HT1080 (cell line): ENCODE results near the gene SLC66A1. TPM values are rescaled to one million over a fixed set of nuclear protein-coding genes. Genes with fewer than 3 reads are reported as not detected.
A peak's percentile ranks its signal among the peaks of the same experiment; 100 is the strongest.

Source experiments
- DNase-seq: peaks from one replicate; pipeline ENCODE4 v3.0.0-alpha.2; 2015; ENCODE audit warnings: low read depth
- total RNA-seq: library from RNA; depleted of rRNA; stranded (reverse); fragments of >200 nt; shearing (Covaris generic); gene quantifications from 2 replicates; pipeline ENCODE4 v1.2.3, GENCODE V29; 2014

SLC66A1 gene
- total RNA-seq, 1 experiment from 2014 or later = 26.9 TPM

DNA sequence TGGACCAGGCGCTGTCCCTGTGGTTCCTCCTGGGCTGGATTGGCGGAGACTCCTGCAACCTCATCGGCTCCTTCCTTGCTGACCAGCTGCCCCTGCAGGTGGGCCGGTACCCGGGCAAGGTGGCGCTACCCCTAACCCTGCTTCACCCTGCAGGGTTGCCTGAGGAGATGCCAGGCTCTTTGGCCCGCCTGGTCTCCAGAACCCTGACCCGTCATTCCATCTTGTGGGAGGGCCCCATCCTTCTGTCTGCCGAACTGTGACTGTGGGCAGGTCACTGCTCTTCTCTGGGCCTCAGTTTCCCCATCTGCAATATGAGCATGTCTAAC is 12.5 kb downstream of the SLC66A1 start:
- DNase-seq = no peak

DNA sequence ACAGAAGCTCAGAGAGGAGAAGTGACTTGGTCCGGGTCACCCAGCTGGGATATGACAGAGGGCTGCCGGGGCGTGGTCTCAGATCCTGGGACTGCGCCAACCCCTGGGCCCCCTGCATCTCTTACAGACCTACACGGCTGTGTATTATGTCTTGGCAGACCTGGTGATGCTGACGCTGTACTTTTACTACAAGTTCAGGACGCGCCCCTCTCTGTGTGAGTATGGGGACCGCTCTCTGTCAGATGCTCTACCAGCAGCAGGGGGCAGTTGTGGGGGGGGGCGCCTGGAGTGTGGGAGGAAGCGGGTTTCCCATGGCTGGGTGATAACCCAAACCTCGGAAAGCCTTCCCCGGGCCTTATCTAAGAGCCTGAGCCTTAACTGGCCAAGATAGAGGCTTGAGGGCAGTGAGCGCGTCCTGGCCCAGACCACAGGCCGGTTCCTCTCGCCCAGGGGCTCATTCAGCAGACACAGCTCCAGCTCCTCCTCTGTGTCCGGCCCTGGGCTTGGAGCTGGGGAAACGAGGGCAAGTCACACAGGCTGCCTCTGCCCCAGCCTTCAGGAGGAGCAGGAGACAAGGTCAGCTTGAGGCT is 13.3 kb downstream of the SLC66A1 start:
- no peak for DNase-seq

DNA sequence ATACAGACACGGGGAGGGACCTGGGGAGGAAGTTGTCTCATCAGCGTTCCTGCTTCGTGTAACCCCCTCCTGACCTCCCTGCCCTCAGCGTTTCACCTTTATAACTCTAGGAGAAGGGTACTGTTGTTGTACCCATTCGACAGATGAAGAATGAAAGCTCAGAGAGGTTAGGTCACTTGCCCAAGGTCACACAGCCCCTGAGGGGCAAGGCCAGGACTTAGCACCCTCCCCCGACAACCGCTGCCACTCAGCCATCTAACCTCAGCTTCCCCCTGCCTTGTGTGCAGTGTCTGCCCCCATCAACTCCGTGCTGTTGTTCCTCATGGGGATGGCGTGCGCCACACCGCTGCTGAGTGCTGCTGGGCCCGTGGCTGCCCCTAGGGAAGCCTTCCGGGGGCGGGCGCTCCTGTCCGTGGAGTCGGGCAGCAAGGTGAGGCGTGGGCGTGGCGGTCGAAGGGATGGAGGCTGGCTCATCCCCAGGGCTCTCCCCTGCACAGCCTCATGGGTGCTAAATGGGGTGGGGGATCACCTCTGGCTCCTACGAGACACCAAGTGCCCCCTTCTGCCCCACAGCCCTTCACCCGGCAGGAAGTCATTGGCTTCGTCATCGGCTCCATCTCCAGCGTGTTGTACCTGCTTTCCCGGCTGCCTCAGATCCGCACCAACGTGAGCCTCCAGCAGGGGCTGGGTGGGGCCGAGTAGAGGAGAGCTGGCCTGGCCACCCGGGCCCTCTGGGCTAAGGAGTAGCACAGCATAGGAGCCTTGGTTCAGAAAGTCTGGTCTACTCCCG is 14.0 kb downstream of the SLC66A1 start:
- no peak for DNase-seq

DNA sequence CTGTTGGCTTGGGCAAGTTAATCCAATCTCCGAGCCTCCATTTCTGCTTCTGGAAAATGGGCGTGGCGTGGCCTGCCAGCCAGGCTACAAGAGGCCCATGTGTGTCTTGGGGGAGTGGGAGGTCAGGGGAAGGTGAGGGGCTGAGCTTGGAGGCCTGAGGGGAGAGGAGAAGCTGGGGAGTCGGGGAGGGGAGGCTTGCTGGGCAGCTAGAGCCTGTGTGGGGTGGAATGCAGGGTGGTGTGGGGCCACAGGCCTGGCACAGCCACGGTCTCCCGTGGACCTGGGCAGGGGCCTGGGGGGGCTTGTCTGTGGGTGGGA is 14.6 kb downstream of the SLC66A1 start:
- DNase-seq = no peak

DNA sequence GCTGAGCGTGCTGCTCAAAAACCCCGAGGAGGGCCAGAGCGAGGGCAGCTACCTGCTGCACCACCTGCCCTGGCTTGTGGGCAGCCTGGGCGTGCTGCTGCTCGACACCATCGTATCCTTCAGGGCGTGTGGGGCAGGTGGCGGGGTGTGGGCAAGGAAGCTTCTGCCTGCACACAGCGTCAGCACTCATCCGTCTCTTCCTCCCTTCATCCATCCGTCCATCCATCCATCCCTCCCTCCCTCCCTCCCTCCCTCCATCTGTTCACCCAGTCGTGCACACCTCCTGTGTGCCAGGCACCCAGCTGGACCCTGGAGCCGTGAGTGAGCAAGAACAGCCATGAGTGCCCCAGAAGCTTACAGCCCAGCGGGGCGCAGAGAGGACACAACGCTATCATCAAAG is 15.2 kb downstream of the SLC66A1 start:
- no peak for DNase-seq

DNA sequence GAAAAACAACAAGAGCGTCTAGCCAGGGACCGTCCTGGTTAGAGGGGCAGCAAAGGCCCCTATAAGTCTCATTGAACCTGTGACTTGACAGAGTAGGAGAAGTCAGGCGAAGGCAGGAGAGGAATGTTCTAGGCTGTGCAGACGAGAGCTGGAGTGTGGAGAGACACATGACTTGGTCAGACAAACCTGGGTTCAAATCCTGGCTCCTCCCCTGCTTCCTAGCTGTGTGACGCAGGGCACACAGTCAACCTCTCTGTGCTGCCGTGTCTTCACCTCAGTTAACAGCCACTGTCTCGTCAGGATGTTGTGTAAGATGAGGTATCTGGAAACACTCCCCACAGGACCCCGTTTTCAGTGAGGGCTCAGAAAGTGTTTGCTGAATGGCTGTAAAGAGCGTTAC is 15.6 kb downstream of the SLC66A1 start:
- no peak for DNase-seq

DNA sequence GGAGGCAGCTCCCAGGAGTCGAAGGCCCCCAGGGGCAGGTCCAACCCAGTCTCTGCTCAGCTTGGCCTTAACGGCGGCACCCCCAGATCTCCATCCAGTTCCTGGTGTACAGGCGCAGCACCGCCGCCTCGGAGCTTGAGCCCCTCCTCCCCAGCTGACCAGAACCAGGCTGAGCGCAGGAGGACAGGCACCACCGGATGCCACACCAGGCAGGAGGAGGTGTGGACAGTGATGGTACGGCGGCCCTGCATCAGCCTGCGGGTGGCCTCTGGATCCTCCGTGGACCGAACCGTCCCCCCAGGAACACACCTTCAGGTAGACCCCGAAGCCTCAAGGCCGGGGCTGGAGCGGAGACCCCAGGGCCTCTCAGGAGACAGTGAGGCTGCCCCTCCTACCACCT is 16.4 kb downstream of the SLC66A1 start:
- DNase-seq = no peak

DNA sequence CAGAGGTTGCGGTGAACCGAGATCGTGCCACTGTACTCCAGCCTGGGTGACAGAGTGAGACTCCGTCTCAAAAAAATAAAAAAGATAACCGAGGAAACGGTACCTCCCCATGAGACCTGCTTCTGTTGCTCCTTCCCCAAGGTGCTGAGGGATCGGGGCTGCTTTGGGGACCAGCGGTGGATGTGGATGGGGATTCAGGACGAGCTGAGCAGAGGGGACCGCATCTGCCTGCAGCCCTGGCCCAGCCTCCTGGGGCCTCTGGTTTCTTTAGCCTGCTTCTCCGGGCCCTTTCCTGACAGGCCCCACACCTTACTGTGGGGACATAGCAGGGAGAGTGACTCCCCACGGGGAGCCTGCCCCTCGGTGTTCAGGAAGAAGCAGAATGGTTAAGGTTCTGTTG is 17.1 kb downstream of the SLC66A1 start:
- DNase-seq = no peak

DNA sequence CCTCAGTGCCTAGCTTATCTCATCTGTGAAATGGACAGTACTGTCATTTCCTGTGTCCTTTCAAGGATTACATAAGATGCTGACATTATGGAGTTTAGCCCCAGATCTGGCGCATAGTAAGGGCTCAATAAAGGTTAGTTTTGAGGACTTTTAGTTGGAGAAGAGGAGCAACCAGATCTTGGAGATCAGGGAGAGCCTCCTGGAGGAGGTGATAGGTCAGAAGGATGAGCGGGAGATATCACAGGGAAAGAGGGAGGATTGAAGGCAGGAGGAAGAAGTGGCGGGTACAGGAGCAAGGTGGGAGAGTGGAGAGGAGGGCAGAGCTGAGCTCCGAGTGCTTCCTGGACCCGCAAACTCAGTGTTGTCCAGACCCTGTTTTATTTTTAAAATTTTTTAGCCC is 17.5 kb downstream of the SLC66A1 start:
- no peak for DNase-seq

DNA sequence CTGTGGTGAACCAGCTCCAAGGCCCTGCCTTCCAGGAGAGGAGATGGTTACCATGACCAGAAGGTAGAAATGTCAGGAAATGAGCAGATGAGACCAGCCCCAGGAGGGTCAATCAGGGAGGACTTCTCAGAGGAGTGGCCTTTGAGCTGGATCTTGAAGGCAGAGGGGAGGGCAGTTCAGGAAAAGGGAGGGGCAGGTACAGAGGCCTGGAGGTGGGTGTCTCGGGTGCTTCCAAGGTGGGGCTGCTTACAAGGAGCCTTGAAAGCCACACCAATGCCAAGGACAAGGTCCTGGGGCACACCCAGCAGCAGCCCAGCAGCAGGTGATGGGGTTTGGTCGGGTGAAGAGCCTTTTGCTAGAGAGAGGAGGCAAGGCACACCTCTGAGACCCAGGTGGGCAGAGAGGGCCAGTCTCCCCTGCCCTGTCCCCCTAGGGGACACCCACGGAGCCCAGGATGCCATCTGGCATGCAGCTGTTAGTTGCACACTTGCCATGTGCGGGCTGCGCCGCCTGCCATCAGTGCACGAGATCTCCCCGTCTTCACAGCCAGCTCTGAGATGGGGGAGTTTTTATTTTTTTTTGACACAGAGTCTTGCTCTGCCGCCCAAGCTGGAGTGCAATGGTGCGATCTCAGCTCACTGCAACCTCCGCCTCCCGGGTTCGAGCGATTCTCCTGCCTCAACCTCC is 18.5 kb downstream of the SLC66A1 start:
- no peak for DNase-seq

DNA sequence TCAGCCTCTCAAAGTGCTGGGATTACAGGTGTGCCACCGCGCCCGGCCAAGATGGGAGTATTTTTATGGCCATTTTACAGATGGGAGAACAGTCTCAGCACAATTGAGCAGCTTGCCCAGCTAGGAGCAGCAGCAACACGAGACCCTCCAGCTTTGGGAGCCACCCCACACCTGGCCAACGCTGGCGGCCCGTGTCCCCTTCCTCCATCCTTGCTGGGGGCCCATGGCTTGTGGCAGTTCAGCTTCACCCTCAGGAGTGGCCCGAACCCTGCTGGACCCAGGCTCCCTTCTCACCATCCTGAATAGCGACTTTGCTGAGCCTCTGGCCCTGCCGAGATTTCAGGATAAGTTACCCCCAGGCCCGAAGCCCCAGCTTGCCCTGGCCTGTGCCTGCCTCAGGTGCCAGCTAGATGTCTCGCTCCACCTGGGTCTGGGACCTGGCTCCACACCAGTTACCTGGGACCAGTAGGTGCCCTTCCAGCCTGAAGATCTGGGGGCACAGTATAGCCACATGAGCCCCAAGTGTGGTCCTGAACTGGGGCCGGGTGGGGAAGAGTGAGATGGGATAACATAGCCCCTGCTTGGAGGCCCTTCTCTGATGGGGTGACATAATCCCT is 19.2 kb downstream of the SLC66A1 start:
- no peak for DNase-seq

DNA sequence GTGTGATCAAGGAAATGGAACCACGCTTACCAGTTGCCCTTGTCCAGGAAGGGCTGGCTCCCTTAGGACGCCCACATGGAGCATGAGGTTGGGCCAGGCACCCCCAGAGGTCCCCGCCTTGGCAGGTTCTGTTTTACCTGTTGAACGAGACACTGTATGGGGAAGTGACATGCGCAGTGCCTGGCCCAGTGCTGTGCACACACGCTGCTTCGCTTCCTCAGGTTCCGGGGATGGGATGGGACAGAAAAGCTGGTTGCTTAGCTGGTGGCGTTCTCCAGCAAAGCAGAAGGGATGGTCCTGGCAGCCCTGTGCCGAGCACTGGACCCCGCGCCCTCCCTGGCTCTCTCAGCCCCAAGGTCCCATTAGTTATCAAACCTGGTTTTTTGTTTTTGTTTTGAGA is 20.7 kb downstream of the SLC66A1 start:
- no peak for DNase-seq

DNA sequence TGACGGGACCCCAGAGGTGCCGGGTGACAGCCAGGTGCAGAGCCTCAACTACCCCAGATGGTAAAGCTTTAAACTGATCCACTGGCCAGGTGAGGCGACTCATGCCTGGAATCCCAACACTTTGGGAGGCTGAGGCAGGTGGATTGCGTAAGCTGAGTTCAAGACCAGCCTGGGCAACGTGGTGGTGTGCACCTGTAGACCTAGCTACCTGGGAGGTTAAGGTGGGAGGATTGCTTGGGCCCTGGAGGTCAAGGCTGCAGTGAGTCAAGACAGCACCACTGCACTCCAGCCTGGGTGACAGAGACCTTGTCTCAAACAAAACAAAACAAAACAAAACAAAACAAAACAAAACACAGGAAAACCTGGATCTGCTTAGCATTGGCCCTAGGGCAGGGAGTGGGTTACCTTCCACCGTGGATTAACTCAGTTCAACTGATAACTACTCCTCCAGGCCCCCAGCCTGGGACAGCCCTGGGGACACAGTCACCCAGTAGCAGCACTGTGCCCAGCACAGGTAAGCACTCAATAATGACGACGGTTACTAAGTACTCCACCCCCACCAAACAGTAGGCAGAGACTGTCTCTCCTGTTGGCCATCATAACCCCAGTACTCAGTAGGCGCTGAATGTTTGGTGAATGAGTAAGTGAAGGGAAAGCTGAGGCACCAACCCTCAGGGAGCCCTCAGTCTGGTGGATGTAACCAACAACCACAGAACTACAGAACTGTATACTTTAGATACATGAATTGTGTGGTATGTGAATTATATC is 21.6 kb downstream of the SLC66A1 start:
- DNase-seq = no peak

DNA sequence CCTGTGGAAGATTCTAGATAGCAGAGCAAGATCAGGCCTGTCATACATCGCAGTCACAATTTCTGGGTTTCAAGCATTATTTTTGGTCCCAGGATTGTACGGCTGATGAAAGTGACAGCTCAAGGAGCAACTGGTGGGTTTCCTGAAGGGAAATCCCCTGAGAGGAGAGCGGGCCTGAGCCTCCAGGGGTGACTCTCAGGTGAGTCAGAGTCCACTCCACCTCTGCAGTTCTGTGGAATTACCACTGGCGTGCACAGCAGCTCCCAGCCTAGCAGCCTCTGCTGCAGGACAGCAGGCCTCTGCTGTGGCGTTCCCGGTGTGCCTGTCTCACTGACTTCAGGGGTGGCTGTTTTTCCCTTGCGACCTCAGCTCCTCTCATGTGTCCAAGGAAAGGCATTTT is 24.4 kb downstream of the SLC66A1 start:
- peak; percentile 58 for DNase-seq

DNA sequence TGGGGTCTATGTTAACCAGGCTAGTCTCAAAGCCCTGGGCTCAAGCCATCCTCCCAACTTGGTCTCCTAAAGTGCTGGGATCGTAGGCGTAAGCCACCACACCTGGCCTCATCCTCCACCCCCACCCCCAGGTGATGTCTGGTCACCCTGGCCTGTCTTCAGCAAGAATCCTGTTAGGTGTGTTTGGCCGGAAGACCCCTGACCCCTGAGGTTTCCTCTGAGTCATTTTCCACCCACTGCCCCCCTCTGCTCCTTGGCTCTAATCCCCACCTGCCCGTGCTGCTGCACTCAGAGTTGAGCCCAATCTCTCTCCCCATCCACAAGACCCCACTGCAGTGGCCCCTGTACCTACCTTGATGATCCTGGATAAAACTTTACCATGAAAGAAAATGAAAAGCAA is 25.2 kb downstream of the SLC66A1 start:
- DNase-seq = peak; percentile 27

DNA sequence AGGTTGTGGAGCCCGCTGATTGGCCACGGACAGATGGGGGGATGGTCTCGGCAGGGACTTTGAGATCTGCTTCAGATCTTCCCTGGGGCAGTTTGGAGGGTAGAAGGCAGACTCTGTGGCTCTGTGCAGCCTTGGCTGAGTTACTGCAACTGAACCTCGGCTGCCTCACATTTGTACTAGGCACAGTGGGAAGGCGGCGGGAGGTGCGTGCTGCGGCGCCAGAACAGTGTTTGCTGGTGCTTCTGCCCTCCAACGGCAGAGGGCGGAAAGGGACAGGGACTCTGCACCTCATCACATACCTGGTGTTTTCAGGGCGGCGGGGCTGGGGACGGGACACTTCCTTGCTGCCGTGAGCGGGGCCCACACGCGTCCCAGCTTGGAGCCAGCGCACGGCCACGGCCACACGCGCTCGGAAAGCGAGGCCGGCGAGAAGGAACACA is 26.2 kb downstream of the SLC66A1 start:
- DNase-seq = no peak

DNA sequence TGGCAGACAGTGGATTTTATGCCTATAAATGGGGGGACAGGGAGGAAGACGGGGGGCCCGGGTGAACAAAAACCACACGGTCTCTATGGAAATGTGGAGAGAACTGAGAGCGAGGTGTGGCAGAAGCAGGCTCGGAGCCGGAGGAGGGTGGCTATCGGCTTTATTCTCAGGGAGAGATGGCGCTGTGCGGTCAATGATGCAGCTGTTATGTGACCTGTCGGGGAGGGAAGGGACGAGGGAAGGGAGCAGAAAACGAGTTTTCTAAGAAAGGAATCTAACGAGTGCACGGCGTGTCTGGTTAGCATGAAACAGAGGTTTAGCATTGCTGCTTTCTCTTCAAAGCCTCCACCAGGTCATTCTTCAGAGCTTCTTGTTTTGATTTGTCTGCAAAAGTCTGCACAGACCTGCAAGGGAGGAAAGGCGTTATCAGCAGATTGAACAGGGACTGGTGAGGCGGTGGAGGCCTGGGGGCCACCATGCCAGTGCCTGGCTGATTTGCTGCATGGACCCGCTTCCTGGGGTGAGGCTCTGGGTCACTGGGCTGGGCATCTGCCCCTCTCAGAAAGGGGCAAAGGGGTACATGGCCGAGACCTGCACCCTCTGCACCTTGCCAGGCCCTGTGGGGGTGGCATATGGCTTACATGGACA is 27.2 kb downstream of the SLC66A1 start:
- DNase-seq = no peak

DNA sequence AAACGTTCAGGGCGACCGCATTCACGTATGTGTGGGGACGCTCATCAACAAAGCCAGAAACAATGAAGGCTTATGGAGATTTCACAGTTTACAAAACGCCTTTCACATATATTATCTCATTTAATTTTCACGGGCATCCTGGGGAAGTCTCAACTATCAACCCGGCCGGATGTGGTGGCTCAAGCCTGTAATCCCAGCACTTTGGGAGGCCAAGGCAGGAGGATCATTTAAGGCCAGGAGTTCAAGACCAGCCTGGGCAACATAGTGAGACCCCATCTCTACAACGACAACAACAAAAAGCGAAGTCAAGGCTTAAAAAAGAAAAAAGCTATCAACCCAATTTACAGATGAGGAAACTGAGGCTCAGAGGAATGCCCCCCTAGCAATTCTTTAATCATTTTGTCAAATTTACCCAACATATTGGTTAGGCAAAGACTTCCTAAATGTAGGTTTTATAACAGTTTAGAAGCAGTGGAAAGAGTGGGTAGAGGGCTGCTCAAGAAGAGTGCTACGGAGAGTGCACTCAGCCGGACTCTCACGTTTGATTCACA is 28.3 kb downstream of the SLC66A1 start:
- no peak for DNase-seq

DNA sequence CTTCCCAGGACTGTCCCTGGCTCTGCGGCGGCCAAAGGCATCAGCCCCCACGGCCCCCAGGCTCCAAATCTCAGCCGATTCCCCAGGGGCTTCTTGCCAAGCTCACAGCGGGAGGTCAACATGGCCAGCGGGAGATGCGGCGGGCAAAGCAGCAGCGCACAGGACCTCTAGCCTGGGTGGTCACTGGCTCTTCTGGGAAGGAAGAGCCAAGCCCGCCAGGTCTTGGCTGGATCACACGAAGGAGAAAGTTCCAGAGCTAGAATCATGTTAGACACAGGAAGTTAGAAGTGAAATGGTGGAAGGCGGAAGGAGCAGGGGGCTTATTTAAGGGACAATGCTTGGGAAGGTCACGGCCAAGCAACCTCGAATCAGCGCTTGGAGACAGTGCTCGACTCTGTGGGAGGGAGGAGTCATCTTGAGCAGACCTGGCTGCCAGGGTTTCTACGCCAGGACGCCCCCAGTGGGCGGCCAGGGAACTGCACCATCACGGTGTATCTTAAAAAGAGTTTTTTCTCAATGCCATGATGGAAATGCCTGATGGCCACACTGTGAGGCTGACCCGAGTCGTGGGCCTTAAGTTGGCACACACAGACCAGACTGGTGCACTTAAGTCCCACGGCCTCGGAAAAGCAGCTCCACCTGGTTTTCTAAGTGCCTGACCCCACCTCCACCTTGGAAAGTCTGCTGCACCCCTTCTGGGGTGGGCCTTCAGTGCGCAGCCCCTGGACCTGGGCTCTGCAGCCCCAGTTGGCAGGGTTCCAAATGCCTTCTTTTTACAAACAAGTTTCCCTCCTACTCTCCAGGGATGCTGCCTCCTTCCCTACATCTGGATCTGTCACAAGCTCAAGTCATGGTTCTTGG is 29.3 kb downstream of the SLC66A1 start:
- DNase-seq = peak; percentile 62
